GM18868 (cell line): ENCODE results near the gene SLC35F5.
A peak's percentile ranks its signal among the peaks of the same experiment; 100 is the strongest.
"Not testable (repeated sequence)": the region's sequence is repeated elsewhere in the genome, so short reads cannot be mapped to it uniquely, and the experiment has no call there.

Experiments used
- ATAC-seq: cut with Tn5 transposase; IDR thresholded peaks from one replicate; pipeline ENCODE4 v1.9.1; 2021; ENCODE audit warnings: mild to moderate bottlenecking, moderate library complexity; ENCODE audit not compliant: unreplicated experiment

Gene SLC35F5

GRCh38 chr2:113756355-113757137 is at the start of gene SLC35F5:
TSS of gene SLC35F5 (minus strand) at chr2:113756642. CDS start at chr2:113756409, 233 bp downstream.
- peak; percentile 89 for ATAC-seq

- no peak for ATAC-seq
Measured at GRCh38 chr2:113799375-113799774, 42.9 kb upstream of the SLC35F5 start.

- ATAC-seq, result no peak
Measured at GRCh38 chr2:113797237-113797636, 40.8 kb upstream of the SLC35F5 start.

GRCh38 chr2:113796592-113797175 is 40.2 kb upstream of the SLC35F5 start:
- ATAC-seq, result no peak

GRCh38 chr2:113795405-113795920 is 39.0 kb upstream of the SLC35F5 start:
- no peak for ATAC-seq

GRCh38 chr2:113791697-113792590 is 35.5 kb upstream of the SLC35F5 start:
- peak; percentile 93 for ATAC-seq

GRCh38 chr2:113784823-113785744 is 28.6 kb upstream of the SLC35F5 start:
- no peak for ATAC-seq

GRCh38 chr2:113780472-113780871 is 24.0 kb upstream of the SLC35F5 start:
- ATAC-seq, result no peak

- ATAC-seq, result no peak
Measured at GRCh38 chr2:113777371-113777770, 20.9 kb upstream of the SLC35F5 start.

GRCh38 chr2:113776949-113777348 is 20.5 kb upstream of the SLC35F5 start:
- ATAC-seq, result no peak

- not testable (repeated sequence) for ATAC-seq
Measured at GRCh38 chr2:113774616-113775015, 18.2 kb upstream of the SLC35F5 start.

GRCh38 chr2:113770929-113771328 is 14.5 kb upstream of the SLC35F5 start:
- ATAC-seq, result no peak

- ATAC-seq, result no peak
Measured at GRCh38 chr2:113769555-113769954, 13.1 kb upstream of the SLC35F5 start.

- ATAC-seq, result no peak
Measured at GRCh38 chr2:113768770-113769169, 12.3 kb upstream of the SLC35F5 start.

GRCh38 chr2:113767811-113768460 is 11.5 kb upstream of the SLC35F5 start:
- ATAC-seq, result no peak

- no peak for ATAC-seq
Measured at GRCh38 chr2:113765276-113765675, 8.8 kb upstream of the SLC35F5 start.

GRCh38 chr2:113762377-113763118 is 6.1 kb upstream of the SLC35F5 start:
- ATAC-seq, result no peak

GRCh38 chr2:113760400-113760799 is 4.0 kb upstream of the SLC35F5 start:
- no peak for ATAC-seq

- no peak for ATAC-seq
Measured at GRCh38 chr2:113757138-113757657, 756 bp upstream of the SLC35F5 start.
